Activated CD4-positive, CD25-positive, alpha-beta regulatory T cell (primary cell): ENCODE measurements around the gene EMP1.
"Not testable (repeated sequence)": the region's sequence is repeated elsewhere in the genome, so short reads cannot be mapped to it uniquely, and the experiment has no call there.

Experiments
- DNase-seq, 4 experiments: peaks; one replicate each; lab custom pipeline; 2025; lab: John Stamatoyannopoulos, UW

Gene EMP1

GRCh38 chr12:13257356-13257875 is 60.9 kb downstream of the EMP1 start:
- DNase-seq, result no peak

- DNase-seq, result no peak
Observed at GRCh38 chr12:13258197-13258596, 61.7 kb downstream of the EMP1 start.

GRCh38 chr12:13258717-13259119 is 62.2 kb downstream of the EMP1 start:
- DNase-seq, result no peak

GRCh38 chr12:13259625-13260024 is 63.1 kb downstream of the EMP1 start:
- DNase-seq, result not testable (repeated sequence)

- DNase-seq, result not testable (repeated sequence)
Observed at GRCh38 chr12:13267826-13268225, 71.3 kb downstream of the EMP1 start.

GRCh38 chr12:13268581-13268980 is 72.1 kb downstream of the EMP1 start:
- DNase-seq, result no peak
